Hepatocyte (in vitro differentiated cells): Measurements from ENCODE around the gene FAF1.
A peak's percentile ranks its signal among the peaks of the same experiment; 100 is the strongest.

ENCODE experiments used
- EZH2phosphoT487 ChIP-seq: fragments of 200-600 bp; sonication (generic); IDR thresholded peaks from one replicate; pipeline ENCODE4 v1.6.1; 2018; ENCODE audit warnings: antibody characterized with exemption, mild to moderate bottlenecking, low read depth, moderate library complexity; ENCODE audit not compliant: unreplicated experiment, severe bottlenecking
- TF ChIP-seq, protein P1 (sequence below): fragments of 200-600 bp; sonication (generic); IDR thresholded peaks from 2 replicates; pipeline ENCODE4 v1.5.1; 2016; ENCODE audit warnings: antibody characterized with exemption, mild to moderate bottlenecking; ENCODE audit not compliant: poor library complexity

DNA sequence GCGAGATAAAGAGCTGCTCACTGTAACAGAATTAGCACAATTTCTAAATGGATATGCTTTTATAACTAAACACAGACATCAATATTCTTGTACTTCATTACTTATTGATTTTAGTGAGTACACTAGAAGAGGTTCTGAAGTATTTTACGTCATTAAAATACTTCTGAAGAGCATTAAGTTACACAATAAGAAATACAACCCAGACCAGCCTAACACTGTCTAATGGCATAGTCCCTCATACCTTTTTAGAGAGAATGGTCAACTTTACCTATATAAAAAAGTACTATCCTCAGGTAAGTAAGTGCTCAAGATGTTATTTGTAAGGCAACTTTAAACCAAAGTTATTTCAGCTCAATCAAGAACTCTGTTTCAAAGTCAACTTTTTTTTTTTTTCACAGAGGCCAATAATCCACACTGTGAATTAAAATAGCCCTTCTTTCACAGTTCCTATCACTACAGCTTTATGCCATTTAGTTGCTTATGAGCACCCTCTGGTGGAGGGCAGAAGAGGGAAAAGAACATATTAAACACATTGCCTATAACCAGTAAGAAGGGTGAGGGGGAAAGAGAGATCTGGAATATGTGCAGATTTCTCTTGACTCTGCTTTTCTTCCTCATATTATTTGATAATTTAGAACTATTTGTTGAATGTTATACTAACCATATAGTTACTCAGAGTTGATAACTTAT is 354.7 kb downstream of the FAF1 start:
- TF ChIP-seq, protein P1, sequence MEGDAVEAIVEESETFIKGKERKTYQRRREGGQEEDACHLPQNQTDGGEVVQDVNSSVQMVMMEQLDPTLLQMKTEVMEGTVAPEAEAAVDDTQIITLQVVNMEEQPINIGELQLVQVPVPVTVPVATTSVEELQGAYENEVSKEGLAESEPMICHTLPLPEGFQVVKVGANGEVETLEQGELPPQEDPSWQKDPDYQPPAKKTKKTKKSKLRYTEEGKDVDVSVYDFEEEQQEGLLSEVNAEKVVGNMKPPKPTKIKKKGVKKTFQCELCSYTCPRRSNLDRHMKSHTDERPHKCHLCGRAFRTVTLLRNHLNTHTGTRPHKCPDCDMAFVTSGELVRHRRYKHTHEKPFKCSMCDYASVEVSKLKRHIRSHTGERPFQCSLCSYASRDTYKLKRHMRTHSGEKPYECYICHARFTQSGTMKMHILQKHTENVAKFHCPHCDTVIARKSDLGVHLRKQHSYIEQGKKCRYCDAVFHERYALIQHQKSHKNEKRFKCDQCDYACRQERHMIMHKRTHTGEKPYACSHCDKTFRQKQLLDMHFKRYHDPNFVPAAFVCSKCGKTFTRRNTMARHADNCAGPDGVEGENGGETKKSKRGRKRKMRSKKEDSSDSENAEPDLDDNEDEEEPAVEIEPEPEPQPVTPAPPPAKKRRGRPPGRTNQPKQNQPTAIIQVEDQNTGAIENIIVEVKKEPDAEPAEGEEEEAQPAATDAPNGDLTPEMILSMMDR: peak; percentile 40
- TF ChIP-seq EZH2phosphoT487: no peak
